K562 (cell line): ENCODE data around the gene AGPAT3. TPM values are rescaled to one million over a fixed set of nuclear protein-coding genes. Genes with fewer than 3 reads are reported as not detected.
A peak's percentile ranks its signal among the peaks of the same experiment; 100 is the strongest.

ENCODE experiments used
- ATAC-seq: fragments of 200-7000 bp; cut with Tn5 transposase; 3 replicates; pipeline ENCODE4 v1.9.1; 2020; ENCODE audit warnings: moderate library complexity
- BruUV-seq: library from RNA; stranded (reverse); fragments of 400-500 nt; replicated peaks from 2 replicates; lab custom pipeline; 2021; lab: Mats Ljungman, UMichigan
- CTCF ChIA-PET: fragments of 300-600 bp; formaldehyde crosslinking; extraction: SDS; loops from one replicate; lab custom pipeline; 2021; ENCODE audit warnings: low intra/inter-chr PET ratio; lab: Yijun Ruan, JAX
- POLR2A ChIA-PET: fragments of 300-600, 350-650 bp; sonication (Branson Sonifier 250); formaldehyde crosslinking; extraction: SDS; loops from one replicate; lab custom pipeline; 2021; ENCODE audit warnings: antibody characterized with exemption, inconsistent platforms; lab: Yijun Ruan, JAX
- DNase-seq, 4 experiments: peaks; one replicate each; pipeline versions ENCODE4 v3.0.0 to v3.0.0-alpha.2; 2011 to 2018; ENCODE audit warnings: low spot score in 3 of 4, mixed read lengths in 3 of 4; ENCODE audit errors: extremely low read depth in 1 of 4
- FAIRE-seq: peaks from 2 replicates; lab custom pipeline; 2011; peaks lifted over from hg19 to GRCh38; lab: Jason Lieb, UNC
- H2AFZ ChIP-seq: 2 replicates; pipeline ENCODE4 v1.6.0; 2011; ENCODE audit warnings: low read depth, low read length, control low read depth, inconsistent platforms
- H3K27ac ChIP-seq: fragments of 200-600 bp; 3 replicates; pipeline ENCODE4 v1.8.0; 2011; ENCODE audit warnings: low read depth, mild to moderate bottlenecking, control low read depth, inconsistent platforms, low read length, moderate library complexity, mixed read lengths; ENCODE audit errors: extremely low read depth
- H3K27me3 ChIP-seq, 2 experiments: fragments of 300-600 bp in 1 of 2; 2 replicates in 1 of 2; 3 replicates in 1 of 2; pipeline versions ENCODE4 v1.6.0 to v1.8.0; 2011; ENCODE audit warnings: inconsistent platforms in 2 of 2, low read length in 2 of 2, mild to moderate bottlenecking in 1 of 2, mixed read lengths in 1 of 2, moderate library complexity in 1 of 2; ENCODE audit not compliant: control insufficient read depth in 2 of 2, insufficient read depth in 2 of 2
- H3K36me3 ChIP-seq: fragments of 300-600 bp; 3 replicates; pipeline ENCODE4 v1.8.0; 2011; ENCODE audit warnings: mild to moderate bottlenecking, low read length, inconsistent platforms; ENCODE audit not compliant: control insufficient read depth, insufficient read depth
- H3K4me1 ChIP-seq, 2 experiments: fragments of 200-600 bp in 1 of 2; replicated peaks in 1 of 2; 2 replicates in 1 of 2; 3 replicates in 1 of 2; pipeline versions ENCODE4 v1.5.1 to v1.8.0; 2011; ENCODE audit warnings: inconsistent platforms in 2 of 2, low read length in 2 of 2, mild to moderate bottlenecking in 1 of 2, mixed read lengths in 1 of 2, moderate library complexity in 1 of 2; ENCODE audit not compliant: control insufficient read depth in 2 of 2, insufficient read depth in 2 of 2
- H3K4me2 ChIP-seq: 2 replicates; pipeline ENCODE4 v1.6.1; 2011; ENCODE audit warnings: low read length, control low read depth, inconsistent platforms, mixed read lengths; ENCODE audit not compliant: insufficient read depth
- H3K4me3 ChIP-seq: fragments of 200-600 bp; sonication (generic), shearing (Covaris generic); 2 replicates; pipeline ENCODE4 v1.5.1; 2016; ENCODE audit warnings: control low read depth, inconsistent platforms
- H3K79me2 ChIP-seq: fragments of 200-600 bp; 3 replicates; pipeline ENCODE4 v1.8.0; 2011; ENCODE audit warnings: low read length, inconsistent platforms; ENCODE audit not compliant: control insufficient read depth, insufficient read depth
- H3K9ac ChIP-seq, 2 experiments: 2 replicates each; pipeline versions ENCODE4 v1.6.0 to v1.6.1; 2011; ENCODE audit warnings: low read depth in 2 of 2, low read length in 2 of 2, control low read depth in 1 of 2, inconsistent platforms in 1 of 2, mild to moderate bottlenecking in 1 of 2, mixed read lengths in 1 of 2; ENCODE audit not compliant: insufficient read depth in 1 of 2
- H3K9me1 ChIP-seq: one replicate; pipeline ENCODE4 v1.6.0; 2011; ENCODE audit warnings: inconsistent platforms, mild to moderate bottlenecking, low read length, moderate library complexity; ENCODE audit not compliant: control insufficient read depth, insufficient read depth
- H3K9me3 ChIP-seq: replicated peaks from 2 replicates; pipeline ENCODE4 v1.5.1; 2011; ENCODE audit warnings: low read depth, low read length, inconsistent platforms; ENCODE audit not compliant: control insufficient read depth, insufficient read depth
- H4K20me1 ChIP-seq: replicated peaks from 2 replicates; pipeline ENCODE4 v1.6.1; 2011; ENCODE audit warnings: low read length, inconsistent platforms, mixed read lengths; ENCODE audit not compliant: control insufficient read depth, insufficient read depth
- ARNT ChIP-seq, 2 experiments: fragments of 450-650 bp; IDR thresholded peaks; 2 replicates each; pipeline ENCODE4 v1.6.1; 2016; ENCODE audit warnings: mild to moderate bottlenecking in 1 of 2
- CCAR2 ChIP-seq: fragments of 200-400 bp; formaldehyde crosslinking; IDR thresholded peaks from 2 replicates; pipeline ENCODE4 v1.6.1; 2017; ENCODE audit warnings: mild to moderate bottlenecking, low read depth, low read length
- DPF2 ChIP-seq: fragments of 450-650 bp; IDR thresholded peaks from 2 replicates; pipeline ENCODE4 v1.6.1; 2016
- EGR1 ChIP-seq: fragments of 450-650 bp; conservative IDR thresholded peaks from 2 replicates; pipeline ENCODE4 v1.6.1; 2017; ENCODE audit warnings: mild to moderate bottlenecking
- TGIF2 ChIP-seq: sonication (generic); formaldehyde crosslinking; IDR thresholded peaks from 2 replicates; pipeline ENCODE4 v1.8.1; 2022; ENCODE audit warnings: mild to moderate bottlenecking, missing genetic modification reagents, moderate library complexity
- THRA ChIP-seq: fragments of 450-650 bp; IDR thresholded peaks from 2 replicates; pipeline ENCODE4 v1.6.1; 2017; ENCODE audit warnings: mild to moderate bottlenecking, moderate library complexity
- ZNF121 ChIP-seq: sonication (generic); formaldehyde crosslinking; conservative IDR thresholded peaks from 2 replicates; pipeline ENCODE4 v1.8.0; 2022; ENCODE audit warnings: missing genetic modification reagents
- ZNF561 ChIP-seq: fragments of 450-650 bp; formaldehyde crosslinking; conservative IDR thresholded peaks from 2 replicates; pipeline ENCODE4 v1.4.0; 2020; ENCODE audit warnings: mild to moderate bottlenecking, moderate library complexity
- WGBS: fragments of 100-300 bp; shearing (Covaris generic); methylation state at CpG from one replicate; pipeline ENCODE4 v1.1.6; 2016; ENCODE audit warnings: low coverage, mixed read lengths; ENCODE audit not compliant: insufficient coverage; ENCODE audit errors: missing lambda C conversion rate; 5-methylcytosine and 5-hydroxymethylcytosine counted together
- in situ Hi-C: fragments of 300-500 bp; cut with MboI; formaldehyde crosslinking; loops from 4 replicates; pipeline ENCODE4 v1.15.0; 2018; ENCODE audit warnings: inconsistent platforms, mixed read lengths
- intact Hi-C: fragments of 100-400 bp; cut with micrococcal nuclease; formaldehyde crosslinking; loops from 2 replicates; pipeline ENCODE4 v1.14.2; 2022
- polyA plus RNA-seq, 8 experiments: library from polyadenylated mRNA; depleted of rRNA in 4 of 8; stranded (reverse) in 5 of 8; unstranded in 3 of 8; fragments of >200 nt; fragmentation: Nextera tagmentation in 2 of 8; fragmentation: Illumina TruSeq in 1 of 8; extraction: Ambion mirVana in 2 of 8; extraction: Trizol in 1 of 8; gene quantifications; 2 replicates each; pipeline versions ENCODE4 v1.2.1 to v1.2.3, GENCODE V29; 2011 to 2014; ENCODE audit warnings: inconsistent platforms in 1 of 8, missing spikeins in 1 of 8
- total RNA-seq, 7 experiments: library from RNA; depleted of rRNA in 6 of 7; stranded (reverse); fragments of >200 nt in 6 of 7; fragmentation: Illumina TruSeq in 2 of 7; extraction: Trizol in 2 of 7; gene quantifications; 2 replicates each; pipeline versions ENCODE4 v1.2.1 to v1.2.3, GENCODE V29; 2011 to 2021; ENCODE audit warnings: low replicate concordance in 1 of 7

Gene AGPAT3
- total and polyA plus RNA-seq, 9 of the 15 experiments (the other 6 are each of a cell fraction or from before 2014, with no cell fraction given), result 1.5 to 88.4 (median 35.7) TPM

- no peak for TF ChIP-seq CCAR2
- TF ChIP-seq THRA, result no peak
- TF ChIP-seq ZNF561 (CRISPR knock-in tag), result no peak
- TF ChIP-seq TGIF2 (CRISPR knock-in tag), result no peak
- peak; percentile 51 for TF ChIP-seq EGR1
- TF ChIP-seq DPF2, result 0 out of 2 replicates have a peak, but pooled peaks have one; percentile 13
Measured at GRCh38 chr21:43836616-43837015, 28.4 kb upstream of the AGPAT3 start (continued).

- Histone ChIP-seq H3K9me1 (no peaks in the 10 kb centered on the region), H3K9ac (no peak overlapping the region), H3K27ac (no peak overlapping the region), H3K4me3 (no peak overlapping the region), H3K4me2 (no peak overlapping the region), H2AFZ (no peak overlapping the region), H3K79me2 (no peaks in the 10 kb centered on the region), H4K20me1 (no peaks in the 10 kb centered on the region), H3K4me1 (peaks cover 4 to 13% of the 10 kb centered on the region in 2 experiments; a peak in 3 of 5 replicates), H3K9me3 (no peaks in the 10 kb centered on the region), H3K27me3 (no peaks in the 10 kb centered on the region), H3K36me3 (no peaks in the 10 kb centered on the region)
- FAIRE-seq (no peak), DNase-seq (no peak), ATAC-seq (no peak)
- TF ChIP-seq ZNF121 (CRISPR knock-in tag) (peak; percentile 27; the same call in 1 of the 2 replicates), ARNT (IDR thresholded peaks at IDR 0.05) (no peak)
- CTCF ChIA-PET, result no interaction called here
- POLR2A ChIA-PET, result interaction anchor here (0.6 to 1.3 kb wide), 3 partner anchors 10 to 1329 kb away, joined by 3 to 4 read pairs (median 4); no protein-coding TSS in a partner anchor
- intact Hi-C loops, result no loop called here
- in situ Hi-C loops, result no loop called here
- BruUV-seq, result no TSS peak
- 80% methylated on average over 3 of the region's 3 CpGs for WGBS
Measured at GRCh38 chr21:43840259-43840658, 24.8 kb upstream of the AGPAT3 start.
